ENCODE results near the gene TBC1D28.
"Not testable (repeated sequence)": the region's sequence is repeated elsewhere in the genome, so short reads cannot be mapped to it uniquely, and the experiment has no call there.

The TBC1D28 gene

GRCh38 chr17:18626152-18626870 lies 17.9 kb downstream of the TBC1D28 start:
- no peak for FAIRE-seq
- no peak for DNase-seq (ENCODE audit: insufficient read length, low spot score)
- TF ChIP-seq POU2F2 (IDR thresholded peaks at IDR 0.05; ENCODE audit: low read depth, low read length) (no peak), POLR2A (IDR thresholded peaks at IDR 0.05; ENCODE audit: low read depth, low read length) (no peak), SPI1 (IDR thresholded peaks at IDR 0.05; ENCODE audit: low read depth, low read length) (no peak), POLR2AphosphoS5 (IDR thresholded peaks at IDR 0.05; ENCODE audit: low read depth, low read length) (no peak), PAX5 (IDR thresholded peaks at IDR 0.05; ENCODE audit: insufficient read depth, low read length, severe bottlenecking) (no peak)

GRCh38 chr17:18625509-18626104 lies 18.6 kb downstream of the TBC1D28 start:
- peak; percentile 34 for DNase-seq (ENCODE audit: insufficient read length, low spot score)
- TF ChIP-seq PAX5 (IDR thresholded peaks at IDR 0.05; ENCODE audit: insufficient read depth, low read length, severe bottlenecking) (peak; percentile 44), POU2F2 (IDR thresholded peaks at IDR 0.05; ENCODE audit: low read depth, low read length) (peak; percentile 58; the same call in 1 of the 2 replicates)

GRCh38 chr17:18624862-18625501 lies 19.2 kb downstream of the TBC1D28 start:
- FAIRE-seq; DNase-seq (ENCODE audit: insufficient read length, low spot score): not testable (repeated sequence)

More at GRCh38 chr17:18625509-18626104, 18.6 kb downstream of the TBC1D28 start:
- FAIRE-seq: peak; percentile 82

GRCh38 chr17:18617613-18618012 lies 26.6 kb downstream of the TBC1D28 start:
- not testable (repeated sequence) for DNase-seq (ENCODE audit: insufficient read length, low spot score); FAIRE-seq

DNA sequence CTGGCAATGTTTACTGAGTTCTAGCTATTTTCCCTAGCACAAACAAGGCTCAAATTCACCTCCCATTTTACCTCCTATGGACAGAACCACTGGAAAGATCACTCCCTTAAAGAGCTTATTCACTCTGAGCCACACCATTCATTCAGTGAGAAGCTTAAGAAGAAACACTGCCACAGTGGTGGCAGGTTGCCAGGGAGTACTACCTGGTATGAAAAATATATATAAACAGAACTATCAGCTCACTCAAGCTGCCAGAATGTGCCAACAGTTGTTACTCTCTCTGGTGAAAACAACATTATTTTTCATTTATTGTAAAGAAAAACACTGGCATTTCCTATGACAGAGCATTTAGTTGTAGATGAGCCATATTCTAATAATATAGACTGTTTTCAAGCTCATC lies 31.2 kb downstream of the TBC1D28 start:
- DNase-seq (ENCODE audit: insufficient read length, low spot score); FAIRE-seq: not testable (repeated sequence)

- not testable (repeated sequence) for DNase-seq (ENCODE audit: insufficient read length, low spot score); FAIRE-seq
Measured at GRCh38 chr17:18593138-18593537, 51.1 kb downstream of the TBC1D28 start.
